SHP77 treated with DMSO at 0.1 percent for 48 hours (cell line): ENCODE measurements around the gene GABBR2.

Source experiments
- DNase-seq: peaks from one replicate; lab custom pipeline; 2025; lab: John Stamatoyannopoulos, UW

Gene GABBR2

GRCh38 chr9:98255061-98255577 is 453.6 kb downstream of the GABBR2 start:
- DNase-seq: no peak

DNA sequence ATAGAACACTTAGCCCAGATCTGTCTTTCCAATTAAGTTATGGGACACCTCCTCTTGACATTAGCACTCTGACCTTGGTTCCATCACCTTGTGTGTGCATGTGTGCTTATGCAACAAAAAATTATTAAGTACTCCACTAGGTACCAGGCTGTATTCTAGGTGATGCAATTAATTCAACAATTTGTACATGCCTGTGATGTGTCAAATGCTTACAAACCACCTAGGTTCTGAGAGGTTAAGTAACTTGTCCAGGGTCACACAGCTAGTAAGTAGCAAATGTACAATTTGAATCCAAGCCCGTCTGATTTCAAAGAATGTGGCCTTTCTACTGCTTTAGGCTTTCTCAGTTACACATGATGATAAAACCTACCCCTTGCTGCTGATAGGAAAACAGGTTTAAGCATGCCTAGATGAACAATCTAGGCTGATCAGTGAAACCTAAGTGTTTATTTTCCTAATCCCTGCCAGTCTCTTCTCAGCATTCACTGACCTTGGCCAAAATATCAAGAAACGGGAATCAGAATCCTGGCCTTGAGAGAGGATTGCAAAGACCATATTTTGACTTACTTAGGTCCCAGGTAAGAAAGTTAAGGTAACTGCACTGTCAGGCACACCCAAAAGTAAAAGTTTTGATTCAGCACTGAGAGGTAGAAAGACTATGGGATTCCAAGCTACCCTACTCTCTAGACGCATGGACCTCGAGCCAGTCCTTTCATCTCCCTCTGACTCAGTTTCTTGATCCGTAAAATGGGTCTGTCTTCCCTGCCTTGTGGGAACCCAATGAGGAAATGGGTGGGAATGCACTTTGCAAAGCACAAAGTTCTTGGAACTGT is 454.3 kb downstream of the GABBR2 start:
- DNase-seq: no peak

DNA sequence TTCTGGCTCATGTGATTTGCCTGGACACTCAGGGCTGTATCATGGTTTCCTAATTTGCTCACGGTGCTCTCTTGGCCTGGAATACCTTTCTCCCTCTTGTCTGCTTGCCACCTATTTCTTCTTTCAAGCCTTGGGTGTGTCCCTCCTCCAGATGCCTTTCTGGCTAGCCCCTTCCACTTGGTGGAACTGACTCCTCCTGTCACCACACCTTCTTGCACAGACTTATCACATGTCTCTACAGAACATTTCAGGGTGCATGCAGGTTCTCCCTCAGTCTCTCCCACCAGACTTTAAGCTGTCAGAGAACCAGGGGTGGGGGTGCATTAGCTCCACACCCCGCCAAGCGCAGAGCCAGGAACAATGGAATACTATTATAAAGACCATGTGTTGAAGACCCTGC is 455.2 kb downstream of the GABBR2 start:
- DNase-seq: no peak

DNA sequence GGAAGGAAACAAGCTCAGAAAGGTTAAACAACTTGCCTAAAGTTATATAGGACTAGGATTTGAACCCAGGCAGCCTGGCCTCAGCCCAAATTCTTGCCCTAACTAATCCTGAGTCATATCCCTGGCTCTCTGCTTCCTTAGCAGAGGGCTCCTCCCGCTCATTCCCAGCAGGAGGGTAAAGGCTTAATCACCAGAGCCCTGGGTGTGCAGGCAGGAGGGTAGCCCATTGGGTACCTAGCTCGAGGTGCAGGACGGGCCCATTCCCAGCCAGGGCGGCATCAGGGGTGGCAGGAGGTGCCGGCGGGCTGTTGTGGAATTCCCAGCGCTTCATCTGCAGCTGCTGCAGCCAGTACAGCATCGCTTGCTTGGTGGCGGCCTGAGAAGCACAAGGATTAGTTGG is 457.2 kb downstream of the GABBR2 start:
- DNase-seq: no peak

- DNase-seq: no peak
Observed at GRCh38 chr9:98249771-98250170, 459.0 kb downstream of the GABBR2 start.

GRCh38 chr9:98248737-98249474 is 459.8 kb downstream of the GABBR2 start:
- no peak for DNase-seq

GRCh38 chr9:98247831-98248657 is 460.7 kb downstream of the GABBR2 start:
- DNase-seq: no peak

DNA sequence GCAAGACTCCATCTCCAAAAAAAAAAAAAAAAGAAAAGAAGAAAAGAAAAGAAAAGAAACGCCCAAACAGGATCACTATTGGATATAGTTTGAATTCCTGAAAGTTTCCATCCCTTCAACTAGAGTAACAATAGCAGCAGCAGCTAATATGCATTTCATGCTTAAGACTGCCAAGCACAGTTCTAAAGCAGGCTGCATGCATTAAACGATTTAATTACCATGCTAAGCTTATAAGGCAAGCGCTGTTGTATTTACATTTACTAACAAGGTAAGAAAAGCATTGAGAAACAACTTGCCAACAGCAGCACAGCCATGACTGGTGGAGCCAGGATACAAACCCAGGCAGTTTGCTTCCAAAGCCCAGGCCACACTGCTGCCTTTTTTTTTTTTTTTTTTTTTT is 466.3 kb downstream of the GABBR2 start:
- DNase-seq: no peak

DNA sequence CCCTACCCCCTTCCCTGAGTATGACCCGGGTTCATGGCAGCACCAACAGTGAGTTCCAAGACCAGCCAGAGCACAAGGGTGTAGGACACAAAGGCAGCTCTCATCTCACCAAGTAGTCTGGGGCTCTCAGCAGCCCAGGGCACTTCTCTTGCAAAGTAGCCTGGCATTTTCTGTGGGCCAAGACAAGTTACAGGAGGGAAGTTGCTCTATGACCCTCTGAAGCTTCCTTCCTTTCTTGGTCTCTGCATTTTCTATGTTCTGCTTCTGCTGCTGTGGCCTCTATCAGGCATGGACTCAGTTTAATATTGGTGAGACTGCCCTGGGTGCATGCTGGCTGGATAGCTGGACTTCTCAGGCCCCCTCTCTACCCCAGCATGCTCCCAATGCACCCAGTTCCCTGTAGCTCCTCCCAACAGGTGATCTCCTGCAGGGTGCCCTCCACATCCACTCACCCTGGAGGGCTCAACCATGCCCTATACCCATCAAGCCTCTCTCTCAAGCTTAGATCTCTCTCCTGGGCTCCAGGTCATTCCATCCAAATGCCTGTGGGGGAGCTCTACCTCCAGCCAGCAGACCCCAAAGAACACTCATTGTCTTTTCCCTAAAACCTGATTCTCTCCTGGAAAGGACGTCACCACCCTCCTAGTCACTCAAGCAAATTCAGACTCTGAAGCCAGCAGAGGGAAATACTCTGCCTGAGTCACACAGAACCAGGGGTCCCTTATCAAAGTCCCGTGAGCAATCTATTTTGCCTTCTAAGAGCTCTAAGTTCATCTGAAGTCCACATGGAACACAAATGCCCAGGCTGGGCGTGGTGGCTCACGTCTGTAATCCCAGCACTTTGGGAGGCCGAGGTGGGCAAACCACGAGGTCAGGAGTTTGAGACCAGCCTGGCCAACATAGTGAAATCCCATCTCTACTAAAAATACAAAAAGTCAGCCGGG is 467.1 kb downstream of the GABBR2 start:
- DNase-seq: no peak

- no peak for DNase-seq
Observed at GRCh38 chr9:98240475-98240874, 468.3 kb downstream of the GABBR2 start.
